Putamen (tissue), 1 donor: ENCODE measurements around the gene LGMN.
A peak's percentile ranks its signal among the peaks of the same experiment; 100 is the strongest.
"Not testable (repeated sequence)": the region's sequence is repeated elsewhere in the genome, so short reads cannot be mapped to it uniquely, and the experiment has no call there.

Experiments used
- DNase-seq: peaks from one replicate; pipeline ENCODE4 v3.0.0-alpha.2; 2016; ENCODE audit warnings: low spot score

LGMN gene

GRCh38 chr14:92748259-92749016, at the start of gene LGMN:
Gene LGMN, minus strand, starts transcription at chr14:92748627. Its CDS starts 15,841 bp downstream, at chr14:92732786.
- peak; percentile 97 for DNase-seq

GRCh38 chr14:92794961-92795360, 46.5 kb upstream of the LGMN start:
- no peak for DNase-seq

DNA sequence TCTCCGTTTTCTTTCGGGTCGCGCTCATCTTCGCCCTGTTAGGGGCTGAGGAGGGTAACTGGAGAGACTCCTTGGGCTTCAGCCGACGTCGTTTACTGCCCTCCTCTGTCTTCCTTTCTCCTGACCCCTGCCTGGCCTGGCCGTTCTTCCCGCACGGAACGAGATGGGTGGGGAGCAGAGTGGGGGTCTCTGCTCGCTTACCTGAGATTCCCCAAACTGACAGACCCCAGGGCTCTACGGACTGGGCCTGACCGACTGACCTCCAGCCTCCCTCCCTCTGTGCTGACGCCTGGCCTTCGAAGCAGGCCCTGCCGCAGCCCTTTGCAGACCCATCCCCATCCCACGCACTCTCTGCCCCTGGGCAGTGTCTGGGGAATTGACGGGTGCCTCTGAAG, 46.1 kb upstream of the LGMN start:
- no peak for DNase-seq

DNA sequence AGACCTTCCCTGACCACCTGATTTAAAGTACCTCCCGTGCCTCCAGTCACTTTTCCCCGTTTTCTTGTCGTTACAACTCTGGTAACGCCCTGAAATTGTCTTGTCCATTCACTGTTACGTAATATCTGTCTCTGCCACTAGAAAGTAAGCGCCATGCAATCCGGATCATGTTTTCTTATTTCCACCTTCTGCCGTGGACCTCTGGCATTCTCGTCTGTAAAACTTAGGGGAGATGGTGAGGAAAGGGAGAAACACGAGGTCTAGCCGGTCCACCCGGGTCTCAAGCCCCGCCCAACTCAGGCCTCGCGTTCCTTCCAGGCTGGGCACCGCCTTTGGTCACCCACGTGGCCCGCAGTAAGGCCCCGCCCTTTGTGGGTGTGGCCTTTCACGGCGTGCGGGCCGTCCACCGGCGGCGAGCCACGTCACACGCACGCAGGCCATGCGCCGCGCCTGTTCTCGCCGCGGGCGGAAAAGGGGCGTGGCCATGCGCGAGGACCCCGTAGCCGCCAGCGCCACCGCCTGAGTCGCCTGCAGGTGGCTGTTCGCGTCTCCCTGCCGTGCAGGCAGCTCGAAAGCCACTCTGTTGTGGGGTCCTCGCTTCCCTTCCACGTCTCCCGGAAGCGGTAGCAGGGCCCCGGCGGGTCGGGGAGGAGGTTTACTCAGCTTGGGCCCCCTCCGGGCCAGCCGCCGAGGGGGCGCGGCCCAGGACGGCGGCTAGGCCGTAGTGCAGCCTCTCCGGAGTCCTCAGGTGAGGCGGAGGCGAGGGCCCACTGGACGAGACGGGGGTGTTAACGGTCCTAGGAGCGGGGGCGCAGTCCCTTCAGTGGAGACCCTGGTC, 45.5 kb upstream of the LGMN start, which contains the start of gene GOLGA5:
Gene GOLGA5 (plus strand): TSS at position 597 of the 838 bp plus-strand sequence. CDS start 3,133 bp downstream, outside the sequence.
- peak; percentile 99 for DNase-seq

GRCh38 chr14:92792885-92793284, 44.5 kb upstream of the LGMN start:
- no peak for DNase-seq

DNA sequence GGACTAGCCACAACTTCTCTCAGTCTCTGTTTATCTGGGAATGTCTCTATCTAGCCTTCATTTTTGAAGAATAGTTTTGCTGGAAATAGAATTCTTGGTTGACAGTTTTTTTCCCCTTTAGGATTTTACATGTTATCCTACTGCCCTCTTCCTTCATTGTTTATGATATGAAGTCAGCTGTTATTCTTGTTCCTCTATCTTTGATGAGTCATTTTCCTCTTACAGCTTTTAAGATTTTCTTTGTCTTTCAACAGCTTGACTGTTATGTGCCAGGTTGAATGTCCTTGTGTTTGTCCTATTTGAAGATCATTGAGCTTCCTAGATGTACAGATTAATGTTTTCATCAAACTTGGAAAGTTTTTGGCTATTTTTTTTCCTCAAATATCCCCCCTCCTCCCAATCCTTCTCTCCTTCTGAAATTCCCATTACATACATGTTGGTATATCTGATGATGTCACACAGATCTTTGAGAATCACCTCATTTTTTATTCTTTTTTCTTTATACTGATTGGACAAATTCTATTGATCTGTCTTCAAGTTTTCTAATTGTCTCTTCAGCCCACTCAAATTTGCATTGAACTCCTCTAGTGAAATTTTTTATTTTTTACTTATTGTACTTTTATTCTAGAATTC, 41.1 kb upstream of the LGMN start:
- DNase-seq = no peak

- DNase-seq = no peak
Measured at GRCh38 chr14:92787554-92787953, 39.1 kb upstream of the LGMN start.

DNA sequence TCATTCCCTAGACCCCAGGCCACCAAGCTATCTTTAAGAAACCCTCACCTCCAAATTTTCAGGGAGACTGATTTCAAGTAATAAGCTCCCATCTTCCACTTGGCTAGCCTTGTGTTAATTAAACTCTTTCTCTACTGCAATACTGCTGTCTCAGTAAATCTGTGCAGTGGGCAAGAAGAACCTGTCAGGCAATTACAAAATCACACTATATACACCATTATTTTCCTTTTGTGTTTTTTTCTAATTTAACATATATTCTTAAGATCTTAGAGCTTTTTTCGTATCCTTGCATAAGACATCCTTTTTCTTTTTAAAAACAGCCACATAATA, 38.0 kb upstream of the LGMN start:
- no peak for DNase-seq

- DNase-seq = no peak
Measured at GRCh38 chr14:92785667-92786426, 37.4 kb upstream of the LGMN start.

DNA sequence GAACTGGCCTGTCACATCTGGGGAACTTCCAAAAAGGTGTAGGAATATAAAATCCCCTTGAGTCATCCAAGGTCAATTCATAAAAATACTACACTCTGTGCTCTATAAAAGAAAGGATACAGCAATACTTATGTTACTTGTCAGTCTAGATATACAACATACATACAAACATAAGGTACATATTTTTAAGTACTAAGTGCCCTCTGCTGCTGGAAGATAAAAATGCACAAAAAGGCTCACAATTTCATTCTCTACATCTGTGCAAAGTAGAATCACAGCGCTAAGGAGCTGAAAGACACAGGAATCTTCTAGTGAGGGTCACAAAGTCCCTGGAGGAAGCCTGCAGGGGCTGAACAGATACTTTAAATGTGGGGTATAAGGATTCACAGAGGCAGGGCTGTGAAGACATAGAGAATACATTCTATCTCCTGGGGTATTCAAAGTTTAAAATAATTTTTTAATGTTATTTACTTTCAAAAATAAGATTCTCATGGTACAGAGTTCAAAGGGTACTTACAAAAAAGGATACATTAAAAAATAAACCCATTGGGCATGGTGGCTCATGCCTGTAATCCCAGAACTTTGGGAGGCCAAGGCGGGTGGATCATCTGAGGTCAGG, 35.5 kb upstream of the LGMN start:
- DNase-seq = peak; percentile 47

DNA sequence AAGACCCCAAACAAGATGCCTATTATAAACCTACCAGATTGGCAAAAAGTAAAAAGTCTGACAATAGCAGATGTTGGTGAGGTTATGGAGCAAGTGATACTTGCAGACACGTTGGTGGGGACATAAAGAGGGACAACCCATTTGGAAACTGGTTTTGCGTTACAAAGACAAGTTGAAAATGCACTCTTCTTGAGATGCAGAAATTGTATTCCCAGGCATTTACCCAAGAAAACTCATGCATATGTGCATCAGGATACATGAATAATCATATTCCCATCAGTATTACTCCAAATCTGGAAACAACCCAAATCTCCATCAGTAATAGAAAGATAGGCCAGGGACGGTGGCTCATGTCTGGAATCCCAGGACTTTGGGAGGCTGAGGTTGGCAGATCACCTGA, 32.9 kb upstream of the LGMN start:
- no peak for DNase-seq

DNA sequence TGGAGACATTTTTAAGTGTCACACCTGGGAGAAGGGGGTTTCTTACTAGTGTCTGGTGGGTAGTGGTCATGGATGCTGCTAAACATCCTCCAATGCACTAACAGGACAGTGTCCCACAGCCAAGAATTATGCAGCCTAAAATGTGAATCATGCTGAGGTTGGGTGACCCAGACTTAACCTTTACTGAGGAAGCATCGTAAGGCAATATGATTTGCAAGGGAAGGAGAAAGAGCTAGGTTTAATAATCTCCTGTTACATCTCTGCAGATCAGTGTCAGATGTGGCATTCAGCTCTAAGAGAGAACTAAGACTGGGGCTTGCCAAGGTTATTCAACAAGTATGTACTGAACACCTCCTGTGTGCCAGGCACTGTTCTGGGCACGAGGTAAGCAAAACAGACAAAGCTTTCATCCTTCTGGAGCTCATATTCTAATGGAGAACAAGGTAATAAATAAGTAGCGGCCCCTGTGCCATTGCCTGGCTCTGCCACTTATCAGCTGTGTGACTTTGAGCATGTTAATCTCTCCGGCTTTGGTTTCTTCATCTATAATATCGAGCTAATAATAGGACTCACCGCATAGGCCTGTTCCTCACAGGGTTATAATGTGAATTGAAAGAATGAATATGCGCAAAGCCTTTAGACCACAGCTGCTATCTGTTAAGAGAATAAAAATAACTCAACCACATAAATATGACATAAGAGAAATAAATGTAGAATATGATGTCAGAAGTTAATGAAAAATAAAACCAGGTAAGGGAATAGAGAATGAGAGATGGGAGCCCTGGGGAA, 32.2 kb upstream of the LGMN start:
- no peak for DNase-seq

- not testable (repeated sequence) for DNase-seq
Measured at GRCh38 chr14:92778868-92779565, 30.6 kb upstream of the LGMN start.

GRCh38 chr14:92775292-92775691, 26.9 kb upstream of the LGMN start:
- not testable (repeated sequence) for DNase-seq

- no peak for DNase-seq
Measured at GRCh38 chr14:92774572-92774971, 26.1 kb upstream of the LGMN start.

DNA sequence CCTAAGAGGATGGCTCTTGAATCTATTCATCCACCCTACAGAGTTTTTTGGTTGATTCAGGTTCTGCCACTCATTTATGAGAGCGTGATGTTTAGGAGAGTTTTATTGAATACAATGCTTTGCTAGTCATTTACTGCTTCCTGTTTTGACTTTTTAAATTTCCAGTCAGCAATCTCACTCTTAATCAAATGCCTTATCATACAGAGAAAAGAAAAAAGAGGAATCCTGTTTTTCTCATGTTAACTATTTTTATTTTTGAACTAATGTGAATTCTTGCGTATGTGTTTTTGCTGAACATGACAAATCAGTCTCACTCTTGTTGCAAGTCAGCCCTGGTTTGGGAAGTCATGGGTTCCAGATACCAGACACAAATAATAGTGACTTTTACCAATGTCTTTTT, 22.1 kb upstream of the LGMN start:
- no peak for DNase-seq

GRCh38 chr14:92768795-92769194, 20.4 kb upstream of the LGMN start:
- no peak for DNase-seq

DNA sequence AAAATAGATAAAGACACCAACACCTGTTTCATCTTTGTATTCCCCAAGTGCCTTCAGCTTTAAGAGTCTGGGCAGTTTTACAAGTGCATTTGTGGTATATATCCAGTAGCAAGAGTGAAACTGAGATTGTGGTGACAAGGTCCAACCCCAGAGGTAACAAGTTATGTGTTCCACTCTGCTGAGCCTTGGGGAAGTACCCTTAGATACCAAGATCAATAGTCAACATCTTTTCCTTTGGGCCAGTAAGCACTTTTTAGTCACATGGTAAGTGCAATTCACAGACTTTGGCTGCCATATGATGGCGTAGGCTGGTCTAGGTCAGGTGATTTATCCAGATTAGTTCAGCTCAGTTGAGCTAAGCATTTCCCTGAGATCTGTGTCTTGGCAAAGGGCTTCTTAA, 19.8 kb upstream of the LGMN start:
- DNase-seq = not testable (repeated sequence)

DNA sequence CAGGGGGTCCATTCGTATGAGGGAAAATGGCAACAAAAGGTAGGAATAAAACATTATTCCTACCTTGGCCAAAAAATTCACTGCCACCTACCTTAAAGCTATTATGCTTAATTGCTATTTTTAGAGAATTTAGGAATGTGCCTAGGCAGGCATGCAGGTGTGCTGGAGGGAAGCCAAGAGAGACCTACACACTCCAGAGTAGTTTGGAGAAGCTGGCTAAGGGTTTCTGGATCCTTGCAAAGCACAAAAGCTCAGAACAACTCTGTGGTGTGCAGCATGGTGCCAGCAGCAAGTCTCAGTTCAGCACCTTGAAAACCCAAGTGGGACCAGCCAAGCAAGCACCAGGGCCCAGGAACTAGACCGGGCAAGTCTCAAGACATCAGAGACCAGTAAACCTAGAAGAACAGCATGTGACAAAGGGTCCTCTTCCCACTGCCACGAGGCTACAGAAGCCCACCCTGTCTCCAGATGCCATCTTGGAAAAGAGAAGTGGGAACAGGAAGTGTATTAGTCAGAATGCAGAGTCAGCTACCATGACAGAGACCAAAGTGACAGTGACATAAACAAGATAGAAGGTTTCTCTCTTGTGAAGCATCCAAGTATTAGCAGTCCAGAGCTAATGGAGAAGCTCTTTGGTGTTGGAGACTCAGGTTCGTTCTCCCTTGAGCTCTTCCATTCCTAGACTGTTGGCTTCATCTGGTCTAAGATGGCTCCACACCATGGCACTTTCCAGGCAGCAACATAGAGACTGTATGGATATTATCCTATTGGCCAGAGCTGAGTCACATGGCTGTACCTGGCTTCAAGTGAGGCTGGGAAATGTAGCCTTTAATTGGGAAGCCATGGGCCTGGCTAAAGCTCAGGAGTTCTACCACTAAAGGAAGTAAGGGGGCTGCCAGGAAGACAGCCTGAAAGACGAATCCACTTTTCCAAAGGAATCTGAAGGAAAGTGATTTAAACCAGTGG, 15.5 kb upstream of the LGMN start:
- DNase-seq = peak; percentile 27
